ENCODE data around the gene SKOR1.

SKOR1 gene

GRCh38 chr15:67853454-67853853, 28.1 kb downstream of the SKOR1 start:
- no peak for DNase-seq

GRCh38 chr15:67854358-67854757, 29.0 kb downstream of the SKOR1 start:
- DNase-seq, result no peak

GRCh38 chr15:67855842-67856241, 30.5 kb downstream of the SKOR1 start:
- DNase-seq, result no peak

- no peak for DNase-seq
Measured at GRCh38 chr15:67857220-67857619, 31.9 kb downstream of the SKOR1 start.

- DNase-seq, result no peak
Measured at GRCh38 chr15:67859331-67859946, 34.1 kb downstream of the SKOR1 start.

GRCh38 chr15:67861983-67862382, 36.7 kb downstream of the SKOR1 start:
- no peak for DNase-seq

- no peak for DNase-seq
Measured at GRCh38 chr15:67862750-67863441, 37.6 kb downstream of the SKOR1 start.

GRCh38 chr15:67863442-67863987, 38.2 kb downstream of the SKOR1 start:
- peak; percentile 59 for DNase-seq

GRCh38 chr15:67865331-67865730, 40.0 kb downstream of the SKOR1 start:
- no peak for DNase-seq

GRCh38 chr15:67865766-67866165, 40.5 kb downstream of the SKOR1 start:
- DNase-seq, result no peak

GRCh38 chr15:67869701-67870100, 44.4 kb downstream of the SKOR1 start:
- no peak for DNase-seq

GRCh38 chr15:67870868-67871408, 45.6 kb downstream of the SKOR1 start:
- no peak for DNase-seq

GRCh38 chr15:67873777-67874176, 48.5 kb downstream of the SKOR1 start:
- no peak for DNase-seq

GRCh38 chr15:67878712-67879206, 53.5 kb downstream of the SKOR1 start:
- DNase-seq, result no peak

GRCh38 chr15:67879440-67880129, 54.3 kb downstream of the SKOR1 start:
- DNase-seq, result no peak

- DNase-seq, result no peak
Measured at GRCh38 chr15:67880651-67881182, 55.4 kb downstream of the SKOR1 start.

- no peak for DNase-seq
Measured at GRCh38 chr15:67882487-67883233, 57.4 kb downstream of the SKOR1 start.

- DNase-seq, result no peak
Measured at GRCh38 chr15:67883234-67883773, 58.0 kb downstream of the SKOR1 start.

GRCh38 chr15:67884009-67884408, 58.7 kb downstream of the SKOR1 start:
- no peak for DNase-seq

All from NCI-H748 treated with DMSO at 0.1 percent for 48 hours (cell line).